ENCODE data around the gene SEZ6L.

Gene SEZ6L

GRCh38 chr22:26322179-26322905 lies 153.1 kb downstream of the SEZ6L start:
- ATAC-seq (no peak), DNase-seq (ENCODE audit: low spot score in 2 of 2) (no peak)
- Mint-ChIP-seq H3K4me3 (no peak overlapping the region), H3K4me1 (no peaks in the 10 kb centered on the region), H3K27ac (no peak overlapping the region), H3K36me3 (no peaks in the 10 kb centered on the region), H3K9me3 (no peaks in the 10 kb centered on the region)

- ATAC-seq = no peak
- Mint-ChIP-seq H3K36me3 (no peaks in the 10 kb centered on the region), H3K4me3 (no peak overlapping the region), H3K27ac (no peak overlapping the region), H3K4me1 (no peaks in the 10 kb centered on the region), H3K9me3 (no peaks in the 10 kb centered on the region)
- DNase-seq (ENCODE audit: low spot score in 2 of 2) = no peak
These were observed 153.8 kb downstream of the SEZ6L start for GRCh38 chr22:26323013-26323412.

GRCh38 chr22:26324150-26324549 lies 154.9 kb downstream of the SEZ6L start:
- H3K27ac Mint-ChIP-seq = no peak overlapping the region
- H3K4me1 Mint-ChIP-seq = no peaks in the 10 kb centered on the region
- DNase-seq (ENCODE audit: low spot score in 2 of 2) = no peak
- H3K9me3 Mint-ChIP-seq = no peaks in the 10 kb centered on the region
- H3K4me3 Mint-ChIP-seq = no peak overlapping the region
- no peaks in the 10 kb centered on the region for H3K36me3 Mint-ChIP-seq
- ATAC-seq = no peak

GRCh38 chr22:26325641-26326040 lies 156.4 kb downstream of the SEZ6L start:
- no peak for DNase-seq (ENCODE audit: low spot score in 2 of 2)
- no peaks in the 10 kb centered on the region for H3K4me1 Mint-ChIP-seq
- no peak overlapping the region for H3K4me3 Mint-ChIP-seq
- H3K9me3 Mint-ChIP-seq = no peaks in the 10 kb centered on the region
- no peak for ATAC-seq
- H3K36me3 Mint-ChIP-seq = no peaks in the 10 kb centered on the region
- H3K27ac Mint-ChIP-seq = no peak overlapping the region

GRCh38 chr22:26326803-26327202 lies 157.5 kb downstream of the SEZ6L start:
- ATAC-seq = no peak

GRCh38 chr22:26327306-26327705 lies 158.0 kb downstream of the SEZ6L start:
- H3K9me3 Mint-ChIP-seq = no peaks in the 10 kb centered on the region
- ATAC-seq (no peak), DNase-seq (ENCODE audit: low spot score in 2 of 2) (no peak)
- H3K4me3 Mint-ChIP-seq = no peak overlapping the region
- H3K4me1 Mint-ChIP-seq = peaks cover 5% of the 10 kb centered on the region
- H3K27ac Mint-ChIP-seq = no peak overlapping the region
- no peaks in the 10 kb centered on the region for H3K36me3 Mint-ChIP-seq

More at GRCh38 chr22:26326803-26327202, 157.5 kb downstream of the SEZ6L start:
- Mint-ChIP-seq H3K9me3 (no peaks in the 10 kb centered on the region), H3K4me1 (peaks cover 5% of the 10 kb centered on the region), H3K4me3 (no peak overlapping the region), H3K27ac (no peak overlapping the region), H3K36me3 (no peaks in the 10 kb centered on the region)
- DNase-seq (ENCODE audit: low spot score in 2 of 2) = no peak

- H3K9me3 Mint-ChIP-seq = no peaks in the 10 kb centered on the region
These were observed 159.0 kb downstream of the SEZ6L start for GRCh38 chr22:26328221-26328620.

GRCh38 chr22:26330971-26331625 lies 161.8 kb downstream of the SEZ6L start:
- no peak overlapping the region for H3K4me3 Mint-ChIP-seq
- H3K9me3 Mint-ChIP-seq = no peaks in the 10 kb centered on the region
- H3K4me1 Mint-ChIP-seq = peaks cover 5% of the 10 kb centered on the region
- DNase-seq (ENCODE audit: low spot score in 2 of 2) (peak; percentile 43 to 74), ATAC-seq (peak; percentile 67)
- H3K27ac Mint-ChIP-seq = no peak overlapping the region
- no peaks in the 10 kb centered on the region for H3K36me3 Mint-ChIP-seq

More at GRCh38 chr22:26328221-26328620, 159.0 kb downstream of the SEZ6L start:
- DNase-seq (ENCODE audit: low spot score in 2 of 2) = no peak
- Mint-ChIP-seq H3K27ac (no peak overlapping the region), H3K36me3 (no peaks in the 10 kb centered on the region), H3K4me3 (no peak overlapping the region), H3K4me1 (peaks cover 5% of the 10 kb centered on the region)
- no peak for ATAC-seq

- H3K9me3 Mint-ChIP-seq = no peaks in the 10 kb centered on the region
- H3K4me3 Mint-ChIP-seq = no peak overlapping the region
- H3K4me1 Mint-ChIP-seq = peaks cover 5% of the 10 kb centered on the region
- H3K27ac Mint-ChIP-seq = no peak overlapping the region
- DNase-seq (ENCODE audit: low spot score in 2 of 2) = no peak
- ATAC-seq = peak; percentile 21
- H3K36me3 Mint-ChIP-seq = no peaks in the 10 kb centered on the region
These were observed 164.0 kb downstream of the SEZ6L start for GRCh38 chr22:26333088-26333800.

GRCh38 chr22:26334232-26334631 lies 165.0 kb downstream of the SEZ6L start:
- Mint-ChIP-seq H3K36me3 (no peaks in the 10 kb centered on the region), H3K9me3 (no peaks in the 10 kb centered on the region), H3K27ac (no peak overlapping the region), H3K4me3 (no peak overlapping the region), H3K4me1 (peaks cover 5% of the 10 kb centered on the region)
- DNase-seq (ENCODE audit: low spot score in 2 of 2) (no peak), ATAC-seq (no peak)

- no peak overlapping the region for H3K27ac Mint-ChIP-seq
- ATAC-seq (no peak), DNase-seq (ENCODE audit: low spot score in 2 of 2) (no peak)
- H3K36me3 Mint-ChIP-seq = no peaks in the 10 kb centered on the region
- H3K4me1 Mint-ChIP-seq = no peaks in the 10 kb centered on the region
- H3K9me3 Mint-ChIP-seq = no peaks in the 10 kb centered on the region
- H3K4me3 Mint-ChIP-seq = no peak overlapping the region
These were observed 167.5 kb downstream of the SEZ6L start for GRCh38 chr22:26336773-26337172.

- Mint-ChIP-seq H3K4me3 (no peak overlapping the region), H3K36me3 (no peaks in the 10 kb centered on the region), H3K9me3 (no peaks in the 10 kb centered on the region), H3K27ac (no peak overlapping the region), H3K4me1 (no peaks in the 10 kb centered on the region)
- DNase-seq (ENCODE audit: low spot score in 2 of 2) = no peak
- ATAC-seq = no peak
These were observed 170.5 kb downstream of the SEZ6L start for GRCh38 chr22:26339755-26340154.

GRCh38 chr22:26342745-26343410 lies 173.6 kb downstream of the SEZ6L start:
- DNase-seq (ENCODE audit: low spot score in 2 of 2) = no peak
- Mint-ChIP-seq H3K4me3 (no peak overlapping the region), H3K9me3 (no peaks in the 10 kb centered on the region), H3K27ac (no peak overlapping the region), H3K36me3 (no peaks in the 10 kb centered on the region), H3K4me1 (no peaks in the 10 kb centered on the region)
- no peak for ATAC-seq

- DNase-seq (ENCODE audit: low spot score in 2 of 2) = no peak
- Mint-ChIP-seq H3K4me3 (no peak overlapping the region), H3K4me1 (no peaks in the 10 kb centered on the region), H3K27ac (no peak overlapping the region), H3K36me3 (no peaks in the 10 kb centered on the region), H3K9me3 (no peaks in the 10 kb centered on the region)
- no peak for ATAC-seq
These were observed 176.2 kb downstream of the SEZ6L start for GRCh38 chr22:26345496-26345895.

- no peak overlapping the region for H3K27ac Mint-ChIP-seq
- no peaks in the 10 kb centered on the region for H3K4me1 Mint-ChIP-seq
- H3K9me3 Mint-ChIP-seq = no peaks in the 10 kb centered on the region
- H3K4me3 Mint-ChIP-seq = no peak overlapping the region
- no peaks in the 10 kb centered on the region for H3K36me3 Mint-ChIP-seq
- ATAC-seq (no peak), DNase-seq (ENCODE audit: low spot score in 2 of 2) (no peak)
These were observed 179.7 kb downstream of the SEZ6L start for GRCh38 chr22:26348810-26349526.
